ENCODE measurements around the gene SLC30A4.
"Not testable (repeated sequence)": the region's sequence is repeated elsewhere in the genome, so short reads cannot be mapped to it uniquely, and the experiment has no call there.

SLC30A4 gene

GRCh38 chr15:45507143-45507542, 15.4 kb downstream of the SLC30A4 start:
- DNase-seq (ENCODE audit: low read depth): not testable (repeated sequence)

GRCh38 chr15:45499426-45499825, 23.1 kb downstream of the SLC30A4 start:
- DNase-seq (ENCODE audit: low read depth): no peak

- DNase-seq (ENCODE audit: low read depth): no peak
Measured at GRCh38 chr15:45498701-45499100, 23.9 kb downstream of the SLC30A4 start.

GRCh38 chr15:45497261-45497660, 25.3 kb downstream of the SLC30A4 start:
- DNase-seq (ENCODE audit: low read depth): no peak

GRCh38 chr15:45496658-45497057, 25.9 kb downstream of the SLC30A4 start:
- DNase-seq (ENCODE audit: low read depth): no peak

- DNase-seq (ENCODE audit: low read depth): no peak
Measured at GRCh38 chr15:45495588-45495987, 27.0 kb downstream of the SLC30A4 start.

GRCh38 chr15:45489690-45490238, 32.8 kb downstream of the SLC30A4 start:
- no peak for DNase-seq (ENCODE audit: low read depth)

- DNase-seq (ENCODE audit: low read depth): no peak
Measured at GRCh38 chr15:45486317-45486716, 36.2 kb downstream of the SLC30A4 start.

GRCh38 chr15:45481135-45481534, 41.4 kb downstream of the SLC30A4 start:
- DNase-seq (ENCODE audit: low read depth): no peak

- DNase-seq (ENCODE audit: low read depth): no peak
Measured at GRCh38 chr15:45476410-45476809, 46.1 kb downstream of the SLC30A4 start.

GRCh38 chr15:45474799-45475198, 47.8 kb downstream of the SLC30A4 start:
- DNase-seq (ENCODE audit: low read depth): no peak

GRCh38 chr15:45473068-45473467, 49.5 kb downstream of the SLC30A4 start:
- no peak for DNase-seq (ENCODE audit: low read depth)

- DNase-seq (ENCODE audit: low read depth): no peak
Measured at GRCh38 chr15:45471151-45471550, 51.4 kb downstream of the SLC30A4 start.

- DNase-seq (ENCODE audit: low read depth): no peak
Measured at GRCh38 chr15:45469441-45469840, 53.1 kb downstream of the SLC30A4 start.

GRCh38 chr15:45469027-45469426, 53.5 kb downstream of the SLC30A4 start:
- no peak for DNase-seq (ENCODE audit: low read depth)

GRCh38 chr15:45468294-45468693, 54.3 kb downstream of the SLC30A4 start:
- DNase-seq (ENCODE audit: low read depth): no peak

GRCh38 chr15:45458746-45459403, 63.7 kb downstream of the SLC30A4 start:
- DNase-seq (ENCODE audit: low read depth): no peak

- DNase-seq (ENCODE audit: low read depth): peak; percentile 47
Measured at GRCh38 chr15:45457641-45458539, 64.7 kb downstream of the SLC30A4 start.

GRCh38 chr15:45457220-45457619, 65.3 kb downstream of the SLC30A4 start:
- no peak for DNase-seq (ENCODE audit: low read depth)

GRCh38 chr15:45456212-45457106, 66.1 kb downstream of the SLC30A4 start:
- no peak for DNase-seq (ENCODE audit: low read depth)

GRCh38 chr15:45454814-45455213, 67.7 kb downstream of the SLC30A4 start:
- no peak for DNase-seq (ENCODE audit: low read depth)

GRCh38 chr15:45451265-45451664, 71.3 kb downstream of the SLC30A4 start:
- no peak for DNase-seq (ENCODE audit: low read depth)
